PFSK-1 (cell line): ENCODE data around the gene SH2D7.

ENCODE experiments used
- FOXP2 ChIP-seq: optimal IDR thresholded peaks from 2 replicates; pipeline ENCODE3; 2011; ENCODE audit warnings: borderline replicate concordance, control low read depth, inconsistent platforms; ENCODE audit not compliant: insufficient read depth; ENCODE audit errors: extremely low read length, extremely low read depth
- POLR2AphosphoS5 ChIP-seq: IDR thresholded peaks from 2 replicates; pipeline ENCODE4 v1.6.1; 2012; ENCODE audit warnings: low read depth, mild to moderate bottlenecking, control low read depth, low read length, moderate library complexity
- REST ChIP-seq, 2 experiments: IDR thresholded peaks; 2 replicates each; pipeline versions ENCODE4 v1.6.1 to v1.8.0; 2011 to 2012; ENCODE audit warnings: low read depth in 2 of 2, low read length in 2 of 2, control low read depth in 1 of 2, inconsistent platforms in 1 of 2, mild to moderate bottlenecking in 1 of 2, moderate library complexity in 1 of 2; ENCODE audit not compliant: insufficient read depth in 1 of 2
- SIN3A ChIP-seq: IDR thresholded peaks from 2 replicates; pipeline ENCODE4 v1.6.1; 2012; ENCODE audit warnings: mild to moderate bottlenecking, low read length, moderate library complexity, borderline replicate concordance; ENCODE audit not compliant: insufficient read depth
- TAF1 ChIP-seq: IDR thresholded peaks from 2 replicates; pipeline ENCODE4 v1.6.1; 2012; ENCODE audit warnings: low read length, control low read depth, borderline replicate concordance; ENCODE audit not compliant: insufficient read depth

SH2D7 gene

GRCh38 chr15:78069052-78069414 lies 23.3 kb upstream of the SH2D7 start:
- no peak for TF ChIP-seq TAF1
- no peak for TF ChIP-seq FOXP2
- TF ChIP-seq SIN3A: no peak
- TF ChIP-seq REST (IDR thresholded peaks at IDR 0.05; ENCODE audit: insufficient read depth in 1 of 2, low read depth in 2 of 2, low read length in 2 of 2): no peak
- TF ChIP-seq POLR2AphosphoS5: no peak

- TF ChIP-seq FOXP2 (no peak), TAF1 (no peak), REST (IDR thresholded peaks at IDR 0.05; ENCODE audit: insufficient read depth in 1 of 2, low read depth in 2 of 2, low read length in 2 of 2) (no peak), POLR2AphosphoS5 (no peak), SIN3A (no peak)
These were observed 22.8 kb upstream of the SH2D7 start for GRCh38 chr15:78069462-78070029.

- TF ChIP-seq REST (IDR thresholded peaks at IDR 0.05; ENCODE audit: insufficient read depth in 1 of 2, low read depth in 2 of 2, low read length in 2 of 2) (no peak), SIN3A (no peak), POLR2AphosphoS5 (no peak), FOXP2 (no peak), TAF1 (no peak)
These were observed 22.2 kb upstream of the SH2D7 start for GRCh38 chr15:78070049-78070700.

- no peak for TF ChIP-seq FOXP2
- no peak for TF ChIP-seq TAF1
- no peak for TF ChIP-seq SIN3A
- TF ChIP-seq POLR2AphosphoS5: no peak
- no peak for TF ChIP-seq REST (IDR thresholded peaks at IDR 0.05; ENCODE audit: insufficient read depth in 1 of 2, low read depth in 2 of 2, low read length in 2 of 2)
These were observed 21.0 kb upstream of the SH2D7 start for GRCh38 chr15:78071383-78071782.

- TF ChIP-seq TAF1 (no peak), POLR2AphosphoS5 (no peak), REST (IDR thresholded peaks at IDR 0.05; ENCODE audit: insufficient read depth in 1 of 2, low read depth in 2 of 2, low read length in 2 of 2) (no peak), FOXP2 (no peak), SIN3A (no peak)
These were observed 20.1 kb upstream of the SH2D7 start for GRCh38 chr15:78072080-78072892.
